Measurements from ENCODE around the gene CPN1. TPM values are rescaled to one million over a fixed set of nuclear protein-coding genes. Genes with fewer than 3 reads are reported as not detected.
"Not testable (repeated sequence)": the region's sequence is repeated elsewhere in the genome, so short reads cannot be mapped to it uniquely, and the experiment has no call there.

CPN1 gene
- total and polyA plus RNA-seq, 2 donors from 2014 or later = 0.43 TPM; not detected in 1

GRCh38 chr10:100014071-100014762 is 67.5 kb downstream of the CPN1 start:
- no peak for TF ChIP-seq CTCF (IDR thresholded peaks at IDR 0.05; ENCODE audit: borderline replicate concordance, extremely low read depth, insufficient read depth)

GRCh38 chr10:100013621-100014020 is 68.0 kb downstream of the CPN1 start:
- Histone ChIP-seq H3K36me3 (ENCODE audit: control insufficient read depth in 2 of 3, insufficient read depth in 3 of 3, low read length in 3 of 3) (no peaks in the 10 kb centered on the region), H3K4me3 (ENCODE audit: low read length in 3 of 3) (no peak overlapping the region), H3K9me3 (ENCODE audit: control insufficient read depth in 2 of 3, insufficient read depth in 1 of 3, low read length in 3 of 3) (no peaks in the 10 kb centered on the region), H3K4me1 (ENCODE audit: control insufficient read depth in 2 of 3, insufficient read depth in 2 of 3, low read depth in 1 of 3, low read length in 3 of 3) (peaks cover 0 to 2% (median 2%) of the 10 kb centered on the region in 3 donors), H3K9ac (ENCODE audit: low read length in 3 of 3) (no peak overlapping the region), H3K27me3 (ENCODE audit: control insufficient read depth, insufficient read depth, low read length) (no peaks in the 10 kb centered on the region), H3K27ac (ENCODE audit: low read depth in 2 of 2, low read length in 2 of 2) (peak overlapping the region in 1 of 2 donors; percentile 34)
- DNase-seq = no peak
- no peak for FAIRE-seq
- TF ChIP-seq CTCF (IDR thresholded peaks at IDR 0.05; ENCODE audit: borderline replicate concordance, extremely low read depth, insufficient read depth) = no peak
- intact Hi-C loops (cut with DNase I) = no loop called here

More at GRCh38 chr10:100014071-100014762, 67.5 kb downstream of the CPN1 start:
- intact Hi-C loops (cut with DNase I) = no loop called here
- Histone ChIP-seq H3K9me3 (ENCODE audit: control insufficient read depth in 2 of 3, insufficient read depth in 1 of 3, low read length in 3 of 3) (no peaks in the 10 kb centered on the region), H3K27me3 (ENCODE audit: control insufficient read depth, insufficient read depth, low read length) (no peaks in the 10 kb centered on the region), H3K9ac (ENCODE audit: low read length in 3 of 3) (no peak overlapping the region), H3K4me3 (ENCODE audit: low read length in 3 of 3) (no peak overlapping the region), H3K4me1 (ENCODE audit: control insufficient read depth in 2 of 3, insufficient read depth in 2 of 3, low read depth in 1 of 3, low read length in 3 of 3) (no peaks in the 10 kb centered on the region), H3K27ac (ENCODE audit: low read depth in 2 of 2, low read length in 2 of 2) (no peak overlapping the region), H3K36me3 (ENCODE audit: control insufficient read depth in 2 of 3, insufficient read depth in 3 of 3, low read length in 3 of 3) (no peaks in the 10 kb centered on the region)
- peak in 2 of 5 donors; percentile 42 to 43 for DNase-seq
- FAIRE-seq = no peak

- H3K27ac ChIP-seq (ENCODE audit: low read depth in 2 of 2, low read length in 2 of 2); H3K4me3 ChIP-seq (ENCODE audit: low read length in 3 of 3); H3K27me3 ChIP-seq (ENCODE audit: control insufficient read depth, insufficient read depth, low read length); DNase-seq; H3K9ac ChIP-seq (ENCODE audit: low read length in 3 of 3); intact Hi-C loops (cut with DNase I); H3K36me3 ChIP-seq (ENCODE audit: control insufficient read depth in 2 of 3, insufficient read depth in 3 of 3, low read length in 3 of 3); FAIRE-seq; H3K9me3 ChIP-seq (ENCODE audit: control insufficient read depth in 2 of 3, insufficient read depth in 1 of 3, low read length in 3 of 3): not testable (repeated sequence)
- peaks cover 2 to 12% (median 8%) of the 10 kb centered on the region in 3 donors for H3K4me1 ChIP-seq (ENCODE audit: control insufficient read depth in 2 of 3, insufficient read depth in 2 of 3, low read depth in 1 of 3, low read length in 3 of 3)
Measured at GRCh38 chr10:100011906-100012305, 69.8 kb downstream of the CPN1 start.

- TF ChIP-seq CTCF (IDR thresholded peaks at IDR 0.05; ENCODE audit: borderline replicate concordance, extremely low read depth, insufficient read depth) = peak; percentile 65
- no peak for FAIRE-seq
- DNase-seq = peak; percentile 86 to 95 (median 93)
- Histone ChIP-seq H3K9ac (ENCODE audit: low read length in 3 of 3) (peak within 1 kb of the TSS; percentile 61 to 83 (median 77)), H3K36me3 (ENCODE audit: control insufficient read depth in 2 of 3, insufficient read depth in 3 of 3, low read length in 3 of 3) (no peaks in the 10 kb centered on the region), H3K27ac (ENCODE audit: low read depth in 2 of 2, low read length in 2 of 2) (peak within 1 kb of the TSS; percentile 75 to 91), H3K9me3 (ENCODE audit: control insufficient read depth in 2 of 3, insufficient read depth in 1 of 3, low read length in 3 of 3) (no peaks in the 10 kb centered on the region), H3K4me1 (ENCODE audit: control insufficient read depth in 2 of 3, insufficient read depth in 2 of 3, low read depth in 1 of 3, low read length in 3 of 3) (peaks cover 2 to 12% (median 10%) of the 10 kb centered on the region in 3 donors), H3K27me3 (ENCODE audit: control insufficient read depth, insufficient read depth, low read length) (no peaks in the 10 kb centered on the region), H3K4me3 (ENCODE audit: low read length in 3 of 3) (peak within 1 kb of the TSS; percentile 87 to 94 (median 88))
- intact Hi-C loops (cut with DNase I) = no loop called here
Measured at GRCh38 chr10:100009793-100010676, 71.6 kb downstream of the CPN1 start, which contains the start of gene DNMBP. Gene DNMBP (minus strand): TSS chr10:100009947. CDS start chr10:99972124, 37,823 bp downstream.
